T-cell (primary cell): ENCODE results near the gene CPN1. TPM values are rescaled to one million over a fixed set of nuclear protein-coding genes. Genes with fewer than 3 reads are reported as not detected.

Source experiments
- ATAC-seq, 4 experiments: fragments of 200-7000 bp in 3 of 4; fragments of 150-1000 bp in 1 of 4; cut with Tn5 transposase; replicated peaks in 1 of 4; 1 replicate in 3 of 4; 2 replicates in 1 of 4; pipeline ENCODE4 v1.10.0; 2021; ENCODE audit warnings: moderate library complexity in 3 of 4, mild to moderate bottlenecking in 2 of 4, moderate number of reproducible peaks in 1 of 4
- CTCF ChIA-PET, 2 donors: fragments of 300-600 bp; sonication (Branson Sonifier 250); formaldehyde crosslinking; loops; one replicate each; lab custom pipeline; 2022; ENCODE audit warnings: antibody characterized with exemption in 2 of 2; lab: Charles Lee
- POLR2A ChIA-PET, 2 donors: fragments of 300-600 bp; sonication (Branson Sonifier 250); formaldehyde crosslinking; loops; one replicate each; lab custom pipeline; 2022; ENCODE audit warnings: antibody characterized with exemption in 2 of 2; lab: Charles Lee
- DNase-seq, 35 experiments: peaks; one replicate each; pipeline versions ENCODE4 v3.0.0 to v3.0.0-alpha.2; 2013 to 2023
- H3K27ac ChIP-seq: one replicate; pipeline ENCODE4 v1.5.1; 2013; ENCODE audit warnings: low read length
- H3K27me3 ChIP-seq, 2 experiments: replicated peaks in 1 of 2; 1 replicate in 1 of 2; 2 replicates in 1 of 2; pipeline versions ENCODE4 v1.6.1 to v1.7.0; 2013; ENCODE audit warnings: low read length in 1 of 2, mixed read lengths in 1 of 2; ENCODE audit not compliant: control insufficient read depth in 2 of 2, insufficient read depth in 2 of 2; ENCODE audit errors: extremely low read depth in 1 of 2
- H3K36me3 ChIP-seq, 2 donors: 1 replicate in 1 of 2; 2 replicates in 1 of 2; pipeline versions ENCODE4 v1.6.1 to v1.7.0; 2013; ENCODE audit warnings: low read length in 1 of 2; ENCODE audit not compliant: control insufficient read depth in 2 of 2, insufficient read depth in 1 of 2; ENCODE audit errors: extremely low read depth in 1 of 2
- H3K4me1 ChIP-seq, 2 experiments: 1 replicate in 1 of 2; 2 replicates in 1 of 2; pipeline versions ENCODE4 v1.6.1 to v1.7.0; 2013; ENCODE audit warnings: low read length in 2 of 2, mixed read lengths in 1 of 2; ENCODE audit not compliant: insufficient read depth in 2 of 2, control insufficient read depth in 1 of 2; ENCODE audit errors: extremely low read depth in 1 of 2
- H3K4me3 ChIP-seq, 2 donors: 1 replicate in 1 of 2; 2 replicates in 1 of 2; pipeline versions ENCODE4 v1.5.1 to v1.7.0; 2013; ENCODE audit warnings: mild to moderate bottlenecking in 2 of 2, low read length in 1 of 2, moderate library complexity in 1 of 2; ENCODE audit not compliant: control insufficient read depth in 1 of 2; ENCODE audit errors: extremely low read depth in 1 of 2
- H3K9me3 ChIP-seq: 2 replicates; pipeline ENCODE4 v1.7.0; 2013
- H3K27ac Mint-ChIP-seq, 2 donors: one replicate each; pipeline ENCODE4 v1.8.0; 2020 to 2021; ENCODE audit warnings: mild to moderate bottlenecking in 2 of 2, mixed read lengths in 2 of 2
- H3K27me3 Mint-ChIP-seq, 2 donors: one replicate each; pipeline ENCODE4 v1.8.0; 2021 to 2022; ENCODE audit warnings: mixed read lengths in 2 of 2
- H3K36me3 Mint-ChIP-seq: one replicate; pipeline ENCODE4 v1.8.0; 2021; ENCODE audit warnings: mixed read lengths
- H3K4me1 Mint-ChIP-seq, 3 donors: one replicate each; pipeline ENCODE4 v1.8.0; 2020 to 2022; ENCODE audit warnings: mixed read lengths in 3 of 3, mild to moderate bottlenecking in 1 of 3
- H3K4me3 Mint-ChIP-seq, 3 donors: one replicate each; pipeline ENCODE4 v1.8.0; 2020 to 2022; ENCODE audit warnings: mild to moderate bottlenecking in 3 of 3, mixed read lengths in 3 of 3, moderate library complexity in 3 of 3
- H3K9me3 Mint-ChIP-seq, 3 donors: one replicate each; pipeline ENCODE4 v1.8.0; 2020 to 2022; ENCODE audit warnings: mixed read lengths in 3 of 3
- WGBS: methylation state at CpG from one replicate; pipeline ENCODE4 v1.1.5; 2013; ENCODE audit warnings: missing lambda C conversion rate; ENCODE audit not compliant: insufficient coverage; 5-methylcytosine and 5-hydroxymethylcytosine counted together
- total RNA-seq, 35 experiments: library from RNA in 6 of 35; stranded (reverse) in 6 of 35; fragments of 120-200 nt in 1 of 35; gene quantifications; one replicate each; pipeline versions ENCODE4 v1.2.1 to v1.2.4 and lab custom pipeline; 2013 to 2026

The CPN1 gene
- total RNA-seq, 5 donors from 2014 or later (not counting 1 experiment from before 2014, with no cell fraction given), result not detected

GRCh38 chr10:100008708-100009282 is 72.9 kb downstream of the CPN1 start:
- Mint-ChIP-seq H3K4me3 (peak overlapping the region; percentile 81 to 88 (median 82)), H3K9me3 (no peaks in the 10 kb centered on the region), H3K27me3 (no peaks in the 10 kb centered on the region), H3K27ac (peak overlapping the region in 1 of 2 donors; percentile 16), H3K36me3 (no peaks in the 10 kb centered on the region), H3K4me1 (peaks cover 35 to 58% (median 44%) of the 10 kb centered on the region in 3 donors)
- ATAC-seq (no peak), DNase-seq (no peak)
- Histone ChIP-seq H3K4me3 (peak overlapping the region; percentile 70 to 94), H3K4me1 (peaks cover 13 to 16% of the 10 kb centered on the region in 2 experiments), H3K27ac (no peak overlapping the region), H3K36me3 (no peaks in the 10 kb centered on the region), H3K9me3 (no peaks in the 10 kb centered on the region), H3K27me3 (no peaks in the 10 kb centered on the region)
- 61% methylated on average over 5 of the region's 9 CpGs for WGBS
- POLR2A ChIA-PET, result interaction anchor here in 1 of 2 donors (0.6 kb wide), 1 partner anchor 38 kb away, joined by 5 read pairs; no protein-coding TSS in a partner anchor
- CTCF ChIA-PET, result interaction anchor here (0.5 to 1.8 kb wide), 5 partner anchors 9 to 232 kb away, joined by 3 to 7 read pairs (median 3); no protein-coding TSS in a partner anchor

- H3K27ac Mint-ChIP-seq, result no peak overlapping the region
- no peaks in the 10 kb centered on the region for H3K36me3 Mint-ChIP-seq
- H3K4me1 Mint-ChIP-seq, result peaks cover 35 to 53% (median 44%) of the 10 kb centered on the region in 3 donors
- H3K4me3 Mint-ChIP-seq, result peak overlapping the region; percentile 63 to 88 (median 82)
- H3K27me3 Mint-ChIP-seq, result no peaks in the 10 kb centered on the region
- Histone ChIP-seq H3K9me3 (no peaks in the 10 kb centered on the region), H3K4me1 (peaks cover 13 to 16% of the 10 kb centered on the region in 2 experiments), H3K4me3 (no peak overlapping the region), H3K27ac (no peak overlapping the region), H3K27me3 (no peaks in the 10 kb centered on the region), H3K36me3 (no peaks in the 10 kb centered on the region)
- DNase-seq (no peak), ATAC-seq (no peak)
- CTCF ChIA-PET, result interaction anchor here (0.5 to 1.8 kb wide), 5 partner anchors 13 to 233 kb away, joined by 3 to 7 read pairs (median 6); no protein-coding TSS in a partner anchor
- POLR2A ChIA-PET, result interaction anchor here in 1 of 2 donors (0.6 kb wide), 1 partner anchor 39 kb away, joined by 5 read pairs; no protein-coding TSS in a partner anchor
- WGBS, result 100% methylated on average over 1 of the region's 6 CpGs
- no peaks in the 10 kb centered on the region for H3K9me3 Mint-ChIP-seq
These were observed 73.5 kb downstream of the CPN1 start for GRCh38 chr10:100008142-100008522.

GRCh38 chr10:100007231-100008141 is 74.2 kb downstream of the CPN1 start:
- H3K27ac Mint-ChIP-seq, result no peak overlapping the region
- H3K27ac ChIP-seq, result no peak overlapping the region
- ATAC-seq, result no peak
- H3K9me3 Mint-ChIP-seq, result no peaks in the 10 kb centered on the region
- no peaks in the 10 kb centered on the region for H3K36me3 ChIP-seq
- H3K27me3 ChIP-seq, result no peaks in the 10 kb centered on the region
- DNase-seq, result no peak
- H3K4me1 Mint-ChIP-seq, result peaks cover 35 to 53% (median 44%) of the 10 kb centered on the region in 3 donors
- H3K4me3 ChIP-seq, result no peak overlapping the region
- H3K4me1 ChIP-seq, result peaks cover 13 to 16% of the 10 kb centered on the region in 2 experiments
- no peaks in the 10 kb centered on the region for H3K36me3 Mint-ChIP-seq
- WGBS, result 65% methylated on average over 2 of the region's 10 CpGs
- CTCF ChIA-PET, result interaction anchor here (0.6 to 1.1 kb wide), 4 partner anchors 12 to 162 kb away, joined by 3 to 7 read pairs (median 3); no protein-coding TSS in a partner anchor
- H3K9me3 ChIP-seq, result no peaks in the 10 kb centered on the region
- POLR2A ChIA-PET, result no interaction called here
- H3K27me3 Mint-ChIP-seq, result no peaks in the 10 kb centered on the region
- H3K4me3 Mint-ChIP-seq, result peak overlapping the region; percentile 63 to 88 (median 82)

GRCh38 chr10:100006243-100006886 is 75.3 kb downstream of the CPN1 start:
- H3K27ac Mint-ChIP-seq, result peak overlapping the region; percentile 15 to 28
- peaks cover 35 to 52% (median 44%) of the 10 kb centered on the region in 3 donors for H3K4me1 Mint-ChIP-seq
- H3K9me3 Mint-ChIP-seq, result no peaks in the 10 kb centered on the region
- DNase-seq (no peak), ATAC-seq (no peak)
- no peaks in the 10 kb centered on the region for H3K36me3 Mint-ChIP-seq
- Histone ChIP-seq H3K27me3 (no peaks in the 10 kb centered on the region), H3K4me1 (peaks cover 13 to 16% of the 10 kb centered on the region in 2 experiments), H3K36me3 (no peaks in the 10 kb centered on the region), H3K9me3 (no peaks in the 10 kb centered on the region), H3K4me3 (no peak overlapping the region), H3K27ac (no peak overlapping the region)
- no peak overlapping the region for H3K4me3 Mint-ChIP-seq
- POLR2A ChIA-PET, result no interaction called here
- WGBS, result 0% methylated on average over 1 of the region's 4 CpGs
- no peaks in the 10 kb centered on the region for H3K27me3 Mint-ChIP-seq
- CTCF ChIA-PET, result no interaction called here

- Histone ChIP-seq H3K36me3 (no peaks in the 10 kb centered on the region), H3K4me1 (peaks cover 9 to 16% of the 10 kb centered on the region in 2 experiments), H3K4me3 (no peak overlapping the region), H3K27ac (no peak overlapping the region), H3K9me3 (no peaks in the 10 kb centered on the region), H3K27me3 (no peaks in the 10 kb centered on the region)
- POLR2A ChIA-PET, result no interaction called here
- DNase-seq (no peak), ATAC-seq (no peak)
- Mint-ChIP-seq H3K9me3 (no peaks in the 10 kb centered on the region), H3K27ac (no peak overlapping the region), H3K36me3 (peaks cover 1% of the 10 kb centered on the region), H3K4me3 (no peak overlapping the region), H3K4me1 (peaks cover 26 to 43% (median 36%) of the 10 kb centered on the region in 3 donors), H3K27me3 (peaks cover 0 to 1% of the 10 kb centered on the region in 2 donors)
- WGBS, result no CpG with 5 or more reads among the region's 3 CpGs
- CTCF ChIA-PET, result interaction anchor here in 1 of 2 donors (0.6 kb wide), 1 partner anchor 25 kb away, joined by 4 read pairs; no protein-coding TSS in a partner anchor
These were observed 76.7 kb downstream of the CPN1 start for GRCh38 chr10:100004805-100005510.
